WI38 (cell line): ENCODE measurements around the gene SYNE1.

Source experiments
- H3K4me3 ChIP-seq: 2 replicates; pipeline ENCODE4 v1.5.1; 2011; ENCODE audit warnings: low read depth, mild to moderate bottlenecking, control low read depth, low read length
- CTCF ChIP-seq: IDR thresholded peaks from 2 replicates; pipeline ENCODE4 v1.5.1; 2012; ENCODE audit warnings: low read depth, mild to moderate bottlenecking, control low read depth, low read length

SYNE1 gene

GRCh38 chr6:152236370-152237097 lies 400.6 kb downstream of the SYNE1 start:
- no peak for TF ChIP-seq CTCF
- no peak overlapping the region for H3K4me3 ChIP-seq

GRCh38 chr6:152233547-152234320 lies 403.4 kb downstream of the SYNE1 start:
- H3K4me3 ChIP-seq, result no peak overlapping the region
- TF ChIP-seq CTCF, result no peak

DNA sequence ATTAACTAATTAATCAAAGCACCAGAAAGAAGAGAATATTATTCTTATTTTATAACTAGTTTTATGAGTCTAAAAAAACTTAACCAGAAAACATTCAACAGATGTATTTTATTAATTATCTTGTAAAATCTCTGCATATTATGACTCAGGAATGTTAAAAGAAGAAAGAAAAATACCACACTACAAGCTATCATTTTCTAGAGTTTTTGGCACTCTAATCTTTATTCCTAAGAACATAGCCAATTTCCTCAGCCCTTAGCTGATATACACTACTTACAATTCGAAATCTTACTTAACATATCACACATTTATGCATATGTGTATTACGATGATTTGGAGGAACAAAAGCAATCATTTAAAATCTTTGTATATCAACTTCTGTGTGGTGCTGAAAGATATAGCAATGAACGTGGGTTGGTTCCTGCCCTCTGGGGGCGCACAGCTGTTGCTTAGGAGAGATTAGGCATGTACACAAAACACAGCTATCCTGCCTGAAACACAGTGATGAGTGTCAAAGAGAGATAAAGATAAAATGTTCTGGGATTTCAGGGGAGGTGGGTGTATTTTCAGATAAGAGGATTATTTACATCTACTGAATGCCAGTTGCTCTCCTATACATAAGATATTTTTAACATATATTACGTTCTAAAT lies 404.5 kb downstream of the SYNE1 start:
- TF ChIP-seq CTCF, result no peak
- no peak overlapping the region for H3K4me3 ChIP-seq

GRCh38 chr6:152229330-152229729 lies 407.8 kb downstream of the SYNE1 start:
- TF ChIP-seq CTCF, result no peak

DNA sequence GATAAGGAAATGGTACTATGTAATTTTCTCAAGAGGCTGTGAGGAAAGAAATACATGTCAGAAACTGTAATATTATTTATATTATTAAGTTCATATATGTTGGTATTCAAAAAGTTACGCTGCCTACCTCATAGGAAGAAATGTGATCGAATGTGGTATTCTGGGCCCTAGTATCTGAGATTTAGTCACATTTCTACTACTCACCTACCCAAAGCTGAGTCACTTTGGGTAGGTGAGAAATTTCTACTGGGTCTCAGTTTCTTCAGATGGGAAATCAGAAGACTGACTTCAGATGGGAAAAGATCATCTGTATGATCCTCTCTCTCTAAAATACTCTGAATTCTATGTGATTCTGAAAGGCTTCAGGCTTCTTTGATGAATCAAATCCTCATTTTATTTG lies 411.0 kb downstream of the SYNE1 start:
- H3K4me3 ChIP-seq, result no peak overlapping the region
- TF ChIP-seq CTCF, result no peak

More at GRCh38 chr6:152229330-152229729, 407.8 kb downstream of the SYNE1 start:
- H3K4me3 ChIP-seq, result no peak overlapping the region

- no peak overlapping the region for H3K4me3 ChIP-seq
- TF ChIP-seq CTCF, result no peak
Measured at GRCh38 chr6:152225241-152225934, 411.8 kb downstream of the SYNE1 start.
